Stimulated activated CD8-positive, alpha-beta memory T cell treated with anti-CD3 and anti-CD28 coated beads, Interleukin-4, amount 100 ng/mL, for 4 hours (primary cell): ENCODE data around the gene NKD1.

Experiments
- DNase-seq, 2 donors: peaks; one replicate each; pipeline ENCODE4 v3.0.0-alpha.2; 2020; ENCODE audit warnings: low read depth in 2 of 2, low spot score in 1 of 2

Gene NKD1

GRCh38 chr16:50611995-50612848 is 64.0 kb downstream of the NKD1 start:
- DNase-seq: no peak

- no peak for DNase-seq
Measured at GRCh38 chr16:50612849-50613198, 64.6 kb downstream of the NKD1 start.

- no peak for DNase-seq
Measured at GRCh38 chr16:50613281-50613963, 65.2 kb downstream of the NKD1 start.

- no peak for DNase-seq
Measured at GRCh38 chr16:50613964-50614474, 65.8 kb downstream of the NKD1 start.

GRCh38 chr16:50614955-50615724 is 66.9 kb downstream of the NKD1 start:
- no peak for DNase-seq

GRCh38 chr16:50615891-50616290 is 67.7 kb downstream of the NKD1 start:
- DNase-seq: no peak

GRCh38 chr16:50616386-50616785 is 68.2 kb downstream of the NKD1 start:
- no peak for DNase-seq

- DNase-seq: no peak
Measured at GRCh38 chr16:50616883-50617645, 68.9 kb downstream of the NKD1 start.

- no peak for DNase-seq
Measured at GRCh38 chr16:50617646-50618184, 69.5 kb downstream of the NKD1 start.

GRCh38 chr16:50618238-50618918 is 70.2 kb downstream of the NKD1 start:
- no peak for DNase-seq

- no peak for DNase-seq
Measured at GRCh38 chr16:50619702-50620491, 71.7 kb downstream of the NKD1 start.

GRCh38 chr16:50620646-50621451 is 72.7 kb downstream of the NKD1 start:
- no peak for DNase-seq

GRCh38 chr16:50621452-50621792 is 73.2 kb downstream of the NKD1 start:
- no peak for DNase-seq

GRCh38 chr16:50622029-50622428 is 73.8 kb downstream of the NKD1 start:
- DNase-seq: no peak

GRCh38 chr16:50622643-50623369 is 74.6 kb downstream of the NKD1 start:
- no peak for DNase-seq

GRCh38 chr16:50624449-50624970 is 76.3 kb downstream of the NKD1 start:
- DNase-seq: no peak

- DNase-seq: no peak
Measured at GRCh38 chr16:50625374-50625773, 77.2 kb downstream of the NKD1 start.

- no peak for DNase-seq
Measured at GRCh38 chr16:50626868-50627267, 78.7 kb downstream of the NKD1 start.
